ENCODE measurements around the gene WNT11. TPM values are rescaled to one million over a fixed set of nuclear protein-coding genes. Genes with fewer than 3 reads are reported as not detected.
A peak's percentile ranks its signal among the peaks of the same experiment; 100 is the strongest.

The WNT11 gene
- total RNA-seq, 1 donor from 2014 or later = 0.26 TPM

- Histone ChIP-seq H3K9ac (no peak overlapping the region), H3K79me2 (ENCODE audit: low read depth) (no peaks in the 10 kb centered on the region), H3K9me3 (ENCODE audit: low read depth) (no peaks in the 10 kb centered on the region), H3F3A (ENCODE audit: low read depth) (no peaks in the 10 kb centered on the region), H4K20me1 (ENCODE audit: low read depth) (no peaks in the 10 kb centered on the region), H3K27me3 (no peaks in the 10 kb centered on the region), H3K36me3 (no peaks in the 10 kb centered on the region), H3K4me2 (no peak overlapping the region), H3K4me3 (no peak overlapping the region), H3K4me1 (no peaks in the 10 kb centered on the region), H2AFZ (replicated peaks) (no peak overlapping the region), H3K27ac (no peak overlapping the region)
- no peak overlapping the region for H3K4me3 Mint-ChIP-seq
- no peak for DNase-seq (ENCODE audit: low spot score)
- peaks cover 13% of the 10 kb centered on the region for H3K27me3 Mint-ChIP-seq (ENCODE audit: insufficient read depth, low read depth)
- no peaks in the 10 kb centered on the region for H3K9me3 Mint-ChIP-seq
- TF ChIP-seq CTCF (IDR thresholded peaks at IDR 0.05) = no peak
- no peak for TF ChIP-seq EZH2phosphoT487 (IDR thresholded peaks at IDR 0.05)
- TF ChIP-seq EZH2 (IDR thresholded peaks at IDR 0.05) = no peak
- peak overlapping the region; percentile 53 for H3K27ac Mint-ChIP-seq
- no peaks in the 10 kb centered on the region for H3K36me3 Mint-ChIP-seq
- peaks cover 34% of the 10 kb centered on the region for H3K4me1 Mint-ChIP-seq
Measured at GRCh38 chr11:76189682-76190081, 16.6 kb downstream of the WNT11 start.

GRCh38 chr11:76188873-76189272 lies 17.4 kb downstream of the WNT11 start:
- no peaks in the 10 kb centered on the region for H3F3A ChIP-seq (ENCODE audit: low read depth)
- Mint-ChIP-seq H3K4me3 (peak overlapping the region; percentile 42), H3K9me3 (no peaks in the 10 kb centered on the region), H3K27ac (no peak overlapping the region), H3K36me3 (no peaks in the 10 kb centered on the region), H3K27me3 (ENCODE audit: insufficient read depth, low read depth) (peaks cover 14% of the 10 kb centered on the region), H3K4me1 (peaks cover 39% of the 10 kb centered on the region)
- no peaks in the 10 kb centered on the region for H3K9me3 ChIP-seq (ENCODE audit: low read depth)
- H3K4me1 ChIP-seq = no peaks in the 10 kb centered on the region
- H2AFZ ChIP-seq (replicated peaks) = no peak overlapping the region
- H3K4me2 ChIP-seq = no peak overlapping the region
- no peak for DNase-seq (ENCODE audit: low spot score)
- no peaks in the 10 kb centered on the region for H4K20me1 ChIP-seq (ENCODE audit: low read depth)
- no peaks in the 10 kb centered on the region for H3K27me3 ChIP-seq
- TF ChIP-seq EZH2 (IDR thresholded peaks at IDR 0.05) (no peak), CTCF (IDR thresholded peaks at IDR 0.05) (no peak), EZH2phosphoT487 (IDR thresholded peaks at IDR 0.05) (no peak)
- H3K27ac ChIP-seq = no peak overlapping the region
- H3K36me3 ChIP-seq = no peaks in the 10 kb centered on the region
- no peaks in the 10 kb centered on the region for H3K79me2 ChIP-seq (ENCODE audit: low read depth)
- H3K9ac ChIP-seq = no peak overlapping the region
- H3K4me3 ChIP-seq = no peak overlapping the region

- Histone ChIP-seq H3K9me3 (ENCODE audit: low read depth) (no peaks in the 10 kb centered on the region), H3K27me3 (no peaks in the 10 kb centered on the region), H3K27ac (no peak overlapping the region), H3K4me3 (no peak overlapping the region), H3K4me1 (no peaks in the 10 kb centered on the region), H3K9ac (no peak overlapping the region), H4K20me1 (ENCODE audit: low read depth) (no peaks in the 10 kb centered on the region), H2AFZ (replicated peaks) (no peak overlapping the region), H3K36me3 (no peaks in the 10 kb centered on the region), H3K79me2 (ENCODE audit: low read depth) (no peaks in the 10 kb centered on the region), H3K4me2 (no peak overlapping the region), H3F3A (ENCODE audit: low read depth) (no peaks in the 10 kb centered on the region)
- Mint-ChIP-seq H3K27ac (peak overlapping the region; percentile 29), H3K4me3 (peak overlapping the region; percentile 64), H3K4me1 (peaks cover 39% of the 10 kb centered on the region), H3K9me3 (no peaks in the 10 kb centered on the region), H3K27me3 (ENCODE audit: insufficient read depth, low read depth) (peaks cover 18% of the 10 kb centered on the region), H3K36me3 (no peaks in the 10 kb centered on the region)
- no peak for TF ChIP-seq CTCF (IDR thresholded peaks at IDR 0.05)
- no peak for TF ChIP-seq EZH2 (IDR thresholded peaks at IDR 0.05)
- no peak for TF ChIP-seq EZH2phosphoT487 (IDR thresholded peaks at IDR 0.05)
- DNase-seq (ENCODE audit: low spot score) = no peak
Measured at GRCh38 chr11:76186776-76187279, 19.5 kb downstream of the WNT11 start.
